ENCODE measurements around the gene FLNB.

The FLNB gene

GRCh38 chr3:57989646-57990045 lies 18.6 kb upstream of the FLNB start:
- H3K4me3 ChIP-seq (ENCODE audit: low read depth, low read length), result no peak overlapping the region
- no peak for DNase-seq (ENCODE audit: low read depth)
- TF ChIP-seq CTCF (conservative IDR thresholded peaks at IDR 0.05; ENCODE audit: low read depth, low read length), result no peak

- no peak overlapping the region for H3K4me3 ChIP-seq (ENCODE audit: low read depth, low read length)
- no peak for TF ChIP-seq CTCF (conservative IDR thresholded peaks at IDR 0.05; ENCODE audit: low read depth, low read length)
- no peak for DNase-seq (ENCODE audit: low read depth)
These were observed 15.6 kb upstream of the FLNB start for GRCh38 chr3:57992452-57993213.

GRCh38 chr3:57998366-57999283 lies 9.6 kb upstream of the FLNB start:
- TF ChIP-seq CTCF (conservative IDR thresholded peaks at IDR 0.05; ENCODE audit: low read depth, low read length), result no peak

GRCh38 chr3:57999417-58000115 lies 8.7 kb upstream of the FLNB start:
- no peak for TF ChIP-seq CTCF (conservative IDR thresholded peaks at IDR 0.05; ENCODE audit: low read depth, low read length)
- H3K4me3 ChIP-seq (ENCODE audit: low read depth, low read length), result no peak overlapping the region
- DNase-seq (ENCODE audit: low read depth), result no peak

More at GRCh38 chr3:57998366-57999283, 9.6 kb upstream of the FLNB start:
- no peak for DNase-seq (ENCODE audit: low read depth)
- peak overlapping the region; percentile 29 for H3K4me3 ChIP-seq (ENCODE audit: low read depth, low read length)

GRCh38 chr3:58000306-58001085 lies 7.7 kb upstream of the FLNB start:
- DNase-seq (ENCODE audit: low read depth), result no peak
- no peak overlapping the region for H3K4me3 ChIP-seq (ENCODE audit: low read depth, low read length)
- no peak for TF ChIP-seq CTCF (conservative IDR thresholded peaks at IDR 0.05; ENCODE audit: low read depth, low read length)

GRCh38 chr3:58001086-58001467 lies 7.1 kb upstream of the FLNB start:
- TF ChIP-seq CTCF (conservative IDR thresholded peaks at IDR 0.05; ENCODE audit: low read depth, low read length), result no peak
- no peak for DNase-seq (ENCODE audit: low read depth)
- no peak overlapping the region for H3K4me3 ChIP-seq (ENCODE audit: low read depth, low read length)

Measured in choroid plexus epithelial cell (primary cell).